Measurements from ENCODE around the gene ZFP3. TPM values are rescaled to one million over a fixed set of nuclear protein-coding genes. Genes with fewer than 3 reads are reported as not detected.
"Not testable (repeated sequence)": the region's sequence is repeated elsewhere in the genome, so short reads cannot be mapped to it uniquely, and the experiment has no call there.

ZFP3 gene
- total and polyA plus RNA-seq, 2 donors from 2014 or later = 3.4 to 10.0 TPM

GRCh38 chr17:5134571-5134970, 56.3 kb downstream of the ZFP3 start:
- DNase-seq; H3K36me3 ChIP-seq (ENCODE audit: control insufficient read depth in 2 of 3, insufficient read depth in 3 of 3, low read length in 3 of 3); H3K9me3 ChIP-seq (ENCODE audit: control insufficient read depth in 2 of 3, insufficient read depth in 1 of 3, low read length in 3 of 3); FAIRE-seq; H3K4me3 ChIP-seq (ENCODE audit: low read length in 3 of 3); intact Hi-C loops (cut with DNase I); H3K9ac ChIP-seq (ENCODE audit: low read length in 3 of 3); H3K27ac ChIP-seq (ENCODE audit: low read depth in 2 of 2, low read length in 2 of 2); H3K27me3 ChIP-seq (ENCODE audit: control insufficient read depth, insufficient read depth, low read length); H3K4me1 ChIP-seq (ENCODE audit: control insufficient read depth in 2 of 3, insufficient read depth in 2 of 3, low read depth in 1 of 3, low read length in 3 of 3): not testable (repeated sequence)

GRCh38 chr17:5135131-5135712, 57.0 kb downstream of the ZFP3 start:
- H3K4me3 ChIP-seq (ENCODE audit: low read length in 3 of 3); H3K4me1 ChIP-seq (ENCODE audit: control insufficient read depth in 2 of 3, insufficient read depth in 2 of 3, low read depth in 1 of 3, low read length in 3 of 3); H3K27me3 ChIP-seq (ENCODE audit: control insufficient read depth, insufficient read depth, low read length); intact Hi-C loops (cut with DNase I); H3K9ac ChIP-seq (ENCODE audit: low read length in 3 of 3); FAIRE-seq; H3K36me3 ChIP-seq (ENCODE audit: control insufficient read depth in 2 of 3, insufficient read depth in 3 of 3, low read length in 3 of 3); H3K27ac ChIP-seq (ENCODE audit: low read depth in 2 of 2, low read length in 2 of 2); H3K9me3 ChIP-seq (ENCODE audit: control insufficient read depth in 2 of 3, insufficient read depth in 1 of 3, low read length in 3 of 3): not testable (repeated sequence)
- DNase-seq = peak in 1 of 5 donors; percentile 5

GRCh38 chr17:5135726-5136579, 57.7 kb downstream of the ZFP3 start:
- TF ChIP-seq CTCF (IDR thresholded peaks at IDR 0.05; ENCODE audit: borderline replicate concordance, extremely low read depth, insufficient read depth) = no peak
- Histone ChIP-seq H3K4me1 (ENCODE audit: control insufficient read depth in 2 of 3, insufficient read depth in 2 of 3, low read depth in 1 of 3, low read length in 3 of 3) (no peaks in the 10 kb centered on the region), H3K36me3 (ENCODE audit: control insufficient read depth in 2 of 3, insufficient read depth in 3 of 3, low read length in 3 of 3) (no peaks in the 10 kb centered on the region), H3K9me3 (ENCODE audit: control insufficient read depth in 2 of 3, insufficient read depth in 1 of 3, low read length in 3 of 3) (no peaks in the 10 kb centered on the region), H3K4me3 (ENCODE audit: low read length in 3 of 3) (no peak overlapping the region), H3K27ac (ENCODE audit: low read depth in 2 of 2, low read length in 2 of 2) (no peak overlapping the region), H3K9ac (ENCODE audit: low read length in 3 of 3) (no peak overlapping the region), H3K27me3 (ENCODE audit: control insufficient read depth, insufficient read depth, low read length) (no peaks in the 10 kb centered on the region)
- intact Hi-C loops (cut with DNase I) = no loop called here
- FAIRE-seq (no peak), DNase-seq (peak in 1 of 5 donors; percentile 16)

GRCh38 chr17:5136580-5137412, 58.5 kb downstream of the ZFP3 start:
- H3K4me3 ChIP-seq (ENCODE audit: low read length in 3 of 3); H3K9ac ChIP-seq (ENCODE audit: low read length in 3 of 3); H3K4me1 ChIP-seq (ENCODE audit: control insufficient read depth in 2 of 3, insufficient read depth in 2 of 3, low read depth in 1 of 3, low read length in 3 of 3); H3K36me3 ChIP-seq (ENCODE audit: control insufficient read depth in 2 of 3, insufficient read depth in 3 of 3, low read length in 3 of 3); H3K27me3 ChIP-seq (ENCODE audit: control insufficient read depth, insufficient read depth, low read length); intact Hi-C loops (cut with DNase I); H3K27ac ChIP-seq (ENCODE audit: low read depth in 2 of 2, low read length in 2 of 2); H3K9me3 ChIP-seq (ENCODE audit: control insufficient read depth in 2 of 3, insufficient read depth in 1 of 3, low read length in 3 of 3); FAIRE-seq: not testable (repeated sequence)
- peak in 1 of 5 donors; percentile 13 for DNase-seq

- H3K4me3 ChIP-seq (ENCODE audit: low read length in 3 of 3); FAIRE-seq; H3K27ac ChIP-seq (ENCODE audit: low read depth in 2 of 2, low read length in 2 of 2); H3K27me3 ChIP-seq (ENCODE audit: control insufficient read depth, insufficient read depth, low read length); H3K4me1 ChIP-seq (ENCODE audit: control insufficient read depth in 2 of 3, insufficient read depth in 2 of 3, low read depth in 1 of 3, low read length in 3 of 3); intact Hi-C loops (cut with DNase I); H3K36me3 ChIP-seq (ENCODE audit: control insufficient read depth in 2 of 3, insufficient read depth in 3 of 3, low read length in 3 of 3); H3K9me3 ChIP-seq (ENCODE audit: control insufficient read depth in 2 of 3, insufficient read depth in 1 of 3, low read length in 3 of 3); H3K9ac ChIP-seq (ENCODE audit: low read length in 3 of 3): not testable (repeated sequence)
- DNase-seq = peak in 1 of 5 donors; percentile 13
Measured at GRCh38 chr17:5137511-5138197, 59.4 kb downstream of the ZFP3 start.

- H3K4me3 ChIP-seq (ENCODE audit: low read length in 3 of 3); H3K9me3 ChIP-seq (ENCODE audit: control insufficient read depth in 2 of 3, insufficient read depth in 1 of 3, low read length in 3 of 3); H3K27ac ChIP-seq (ENCODE audit: low read depth in 2 of 2, low read length in 2 of 2); H3K4me1 ChIP-seq (ENCODE audit: control insufficient read depth in 2 of 3, insufficient read depth in 2 of 3, low read depth in 1 of 3, low read length in 3 of 3); H3K27me3 ChIP-seq (ENCODE audit: control insufficient read depth, insufficient read depth, low read length); intact Hi-C loops (cut with DNase I); H3K9ac ChIP-seq (ENCODE audit: low read length in 3 of 3); H3K36me3 ChIP-seq (ENCODE audit: control insufficient read depth in 2 of 3, insufficient read depth in 3 of 3, low read length in 3 of 3); FAIRE-seq: not testable (repeated sequence)
- DNase-seq = peak in 1 of 5 donors; percentile 21
Measured at GRCh38 chr17:5138198-5138544, 59.9 kb downstream of the ZFP3 start.

All from kidney (tissue), 14 donors.